ENCODE measurements around the gene TMEM132A. TPM values are rescaled to one million over a fixed set of nuclear protein-coding genes. Genes with fewer than 3 reads are reported as not detected.

TMEM132A gene
- total RNA-seq, 2 donors from 2014 or later, result 7.8 to 9.2 TPM

GRCh38 chr11:60945295-60945667, 21.0 kb downstream of the TMEM132A start:
- ATAC-seq (no peak), DNase-seq (no peak)
- intact Hi-C loops (cut with DNase I, micrococcal nuclease), result no loop called here

- ATAC-seq, result no peak
- intact Hi-C loops (cut with DNase I, micrococcal nuclease), result no loop called here
- DNase-seq, result no peak
Measured at GRCh38 chr11:60946601-60947264, 22.5 kb downstream of the TMEM132A start.

- DNase-seq, result no peak
- intact Hi-C loops (cut with DNase I, micrococcal nuclease), result no loop called here
- no peak for ATAC-seq
Measured at GRCh38 chr11:60947700-60948099, 23.4 kb downstream of the TMEM132A start.

- DNase-seq (no peak), ATAC-seq (no peak)
- intact Hi-C loops (cut with DNase I, micrococcal nuclease), result no loop called here
Measured at GRCh38 chr11:60948250-60948649, 24.0 kb downstream of the TMEM132A start.

GRCh38 chr11:60950024-60950423, 25.8 kb downstream of the TMEM132A start:
- ATAC-seq (no peak), DNase-seq (no peak)

GRCh38 chr11:60950933-60951605, 26.8 kb downstream of the TMEM132A start:
- no peak for DNase-seq
- intact Hi-C loops (cut with DNase I, micrococcal nuclease), result no loop called here
- ATAC-seq, result peak; percentile 24

More at GRCh38 chr11:60950024-60950423, 25.8 kb downstream of the TMEM132A start:
- intact Hi-C loops (cut with DNase I, micrococcal nuclease), result no loop called here

- intact Hi-C loops (cut with DNase I, micrococcal nuclease), result no loop called here
- ATAC-seq (peak; percentile 13), DNase-seq (no peak)
Measured at GRCh38 chr11:60951606-60951903, 27.3 kb downstream of the TMEM132A start.

- ATAC-seq (peak; percentile 71), DNase-seq (peak; percentile 57 to 75)
- intact Hi-C loops (cut with DNase I, micrococcal nuclease), result no loop called here
Measured at GRCh38 chr11:60951904-60952741, 27.9 kb downstream of the TMEM132A start, which contains the start of gene SLC15A3. SLC15A3 (minus strand) TSS chr11:60952176; CDS start chr11:60951551, 625 bp downstream.

GRCh38 chr11:60952742-60953170, 28.5 kb downstream of the TMEM132A start:
- DNase-seq, result no peak
- no peak for ATAC-seq
- intact Hi-C loops (cut with DNase I, micrococcal nuclease), result no loop called here

- ATAC-seq, result no peak
- intact Hi-C loops (cut with DNase I, micrococcal nuclease), result no loop called here
- DNase-seq, result no peak
Measured at GRCh38 chr11:60953781-60954180, 29.5 kb downstream of the TMEM132A start.

- no peak for DNase-seq
- intact Hi-C loops (cut with DNase I, micrococcal nuclease), result no loop called here
- ATAC-seq, result no peak
Measured at GRCh38 chr11:60954421-60954820, 30.2 kb downstream of the TMEM132A start.

- no peak for DNase-seq
- intact Hi-C loops (cut with DNase I, micrococcal nuclease), result no loop called here
- no peak for ATAC-seq
Measured at GRCh38 chr11:60955571-60955970, 31.3 kb downstream of the TMEM132A start.

- intact Hi-C loops (cut with DNase I, micrococcal nuclease), result no loop called here
- ATAC-seq (no peak), DNase-seq (no peak)
Measured at GRCh38 chr11:60957188-60957587, 32.9 kb downstream of the TMEM132A start.

- DNase-seq (no peak), ATAC-seq (no peak)
- intact Hi-C loops (cut with DNase I, micrococcal nuclease), result no loop called here
Measured at GRCh38 chr11:60959431-60959830, 35.2 kb downstream of the TMEM132A start.

GRCh38 chr11:60960405-60960804, 36.1 kb downstream of the TMEM132A start:
- ATAC-seq, result no peak
- DNase-seq, result no peak
- intact Hi-C loops (cut with DNase I, micrococcal nuclease), result loop anchor here in 1 of 2 donors (10.0 kb wide), 1 partner anchor 164 kb away; no protein-coding TSS in a partner anchor

- intact Hi-C loops (cut with DNase I, micrococcal nuclease), result loop anchor here in 1 of 2 donors (10.0 kb wide), 1 partner anchor 160 kb away; no protein-coding TSS in a partner anchor
- no peak for ATAC-seq
- no peak for DNase-seq
Measured at GRCh38 chr11:60964801-60965200, 40.5 kb downstream of the TMEM132A start.

GRCh38 chr11:60966890-60967289, 42.6 kb downstream of the TMEM132A start:
- no peak for DNase-seq
- intact Hi-C loops (cut with DNase I, micrococcal nuclease), result loop anchor here in 1 of 2 donors (10.0 kb wide), 1 partner anchor 158 kb away; no protein-coding TSS in a partner anchor
- ATAC-seq, result no peak

- DNase-seq, result no peak
- intact Hi-C loops (cut with DNase I, micrococcal nuclease), result loop anchor here in 1 of 2 donors (10.0 kb wide), 1 partner anchor 157 kb away; no protein-coding TSS in a partner anchor
- no peak for ATAC-seq
Measured at GRCh38 chr11:60968223-60968622, 44.0 kb downstream of the TMEM132A start.

GRCh38 chr11:60970369-60970774, 46.1 kb downstream of the TMEM132A start:
- ATAC-seq (peak; percentile 85), DNase-seq (peak in 1 of 2 donors; percentile 78)
- intact Hi-C loops (cut with DNase I, micrococcal nuclease), result no loop called here

Measured in left colon (tissue), 2 donors.